Activated naive CD8-positive, alpha-beta T cell treated with anti-CD3 and anti-CD28 coated beads, Interleukin-2, amount 10 ng/mL, durations not matched to agents 7 days and 5 days (primary cell): Measurements from ENCODE around the gene RAD9A. TPM values are rescaled to one million over a fixed set of nuclear protein-coding genes. Genes with fewer than 3 reads are reported as not detected.
"Not testable (repeated sequence)": the region's sequence is repeated elsewhere in the genome, so short reads cannot be mapped to it uniquely, and the experiment has no call there.

Source experiments
- ATAC-seq: fragments of 150-1000 bp; cut with Tn5 transposase; one replicate; pipeline ENCODE4 v1.10.0; 2021; ENCODE audit warnings: low read depth, moderate library complexity
- POLR2A ChIA-PET: fragments of 350-600 bp; sonication (Branson Sonifier 250); formaldehyde crosslinking; loops from one replicate; lab custom pipeline; 2021; ENCODE audit warnings: antibody characterized with exemption; lab: Charles Lee
- DNase-seq: peaks from one replicate; pipeline ENCODE4 v3.0.0; 2021
- H3K27ac Mint-ChIP-seq: one replicate; pipeline ENCODE4 v1.8.0; 2022; ENCODE audit warnings: mild to moderate bottlenecking, mixed read lengths
- H3K27me3 Mint-ChIP-seq: one replicate; pipeline ENCODE4 v1.8.0; 2022; ENCODE audit warnings: mild to moderate bottlenecking, moderate library complexity, mixed read lengths
- H3K36me3 Mint-ChIP-seq: one replicate; pipeline ENCODE4 v1.8.0; 2021; ENCODE audit warnings: mild to moderate bottlenecking, mixed read lengths
- H3K4me1 Mint-ChIP-seq: one replicate; pipeline ENCODE4 v1.8.0; 2021; ENCODE audit warnings: mixed read lengths
- H3K4me3 Mint-ChIP-seq: one replicate; pipeline ENCODE4 v1.8.0; 2022; ENCODE audit warnings: mild to moderate bottlenecking, moderate library complexity, mixed read lengths
- H3K9me3 Mint-ChIP-seq: one replicate; pipeline ENCODE4 v1.8.0; 2021; ENCODE audit warnings: mixed read lengths
- total RNA-seq, 2 experiments: library from RNA; stranded (reverse); gene quantifications; one replicate each; pipeline ENCODE4 v1.2.3, GENCODE V29; 2021

Gene RAD9A
- total RNA-seq, 2 experiments from 2014 or later: 65.3 to 67.1 TPM

DNA sequence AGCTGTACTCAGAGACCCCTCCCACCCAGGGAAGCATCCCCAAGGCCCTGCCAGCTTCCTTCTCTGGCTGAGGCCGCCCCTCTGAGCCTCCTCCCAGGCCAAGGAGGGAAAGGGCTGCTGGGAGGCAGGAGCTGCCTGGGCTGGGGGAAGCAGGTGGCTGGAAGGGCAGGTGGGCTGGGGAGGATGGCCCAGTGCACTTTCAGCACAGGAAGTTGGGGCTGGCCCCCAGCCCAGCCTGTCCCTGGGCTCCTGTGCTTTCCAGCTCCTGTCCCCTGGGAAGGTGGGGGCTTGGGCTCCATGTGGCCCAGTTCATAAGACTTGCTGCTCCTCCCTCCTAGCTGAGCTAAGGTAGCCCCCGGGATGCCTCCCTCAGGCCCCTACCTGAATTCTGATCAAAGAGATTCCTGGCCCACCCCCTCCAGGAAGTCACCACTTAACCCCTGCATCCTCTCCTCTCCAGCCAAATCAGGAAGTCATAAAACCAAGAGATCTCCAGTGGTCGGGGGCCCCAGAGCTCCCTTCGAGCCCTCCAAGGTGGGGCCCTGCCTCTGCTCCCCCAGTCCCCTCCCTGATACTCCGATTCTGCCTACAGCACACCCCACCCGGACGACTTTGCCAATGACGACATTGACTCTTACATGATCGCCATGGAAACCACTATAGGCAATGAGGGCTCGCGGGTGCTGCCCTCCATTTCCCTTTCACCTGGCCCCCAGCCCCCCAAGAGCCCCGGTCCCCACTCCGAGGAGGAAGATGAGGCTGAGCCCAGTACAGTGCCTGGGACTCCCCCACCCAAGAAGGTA lies 5.0 kb downstream of the RAD9A start:
- ATAC-seq: peak; percentile 19
- Mint-ChIP-seq H3K9me3 (no peaks in the 10 kb centered on the region), H3K27me3 (no peaks in the 10 kb centered on the region), H3K27ac (peak overlapping the region; percentile 97), H3K4me3 (peak overlapping the region; percentile 80), H3K36me3 (peaks cover 29% of the 10 kb centered on the region), H3K4me1 (peaks cover 42% of the 10 kb centered on the region)
- POLR2A ChIA-PET: interaction anchor here (0.6 to 12.5 kb wide), 14 partner anchors 8 to 109 kb away, joined by 3 to 491 read pairs (median 6); partner anchors contain the start of genes CLCF1, POLD4, PTPRCAP and RPS6KB2
- peak; percentile 56 for DNase-seq

DNA sequence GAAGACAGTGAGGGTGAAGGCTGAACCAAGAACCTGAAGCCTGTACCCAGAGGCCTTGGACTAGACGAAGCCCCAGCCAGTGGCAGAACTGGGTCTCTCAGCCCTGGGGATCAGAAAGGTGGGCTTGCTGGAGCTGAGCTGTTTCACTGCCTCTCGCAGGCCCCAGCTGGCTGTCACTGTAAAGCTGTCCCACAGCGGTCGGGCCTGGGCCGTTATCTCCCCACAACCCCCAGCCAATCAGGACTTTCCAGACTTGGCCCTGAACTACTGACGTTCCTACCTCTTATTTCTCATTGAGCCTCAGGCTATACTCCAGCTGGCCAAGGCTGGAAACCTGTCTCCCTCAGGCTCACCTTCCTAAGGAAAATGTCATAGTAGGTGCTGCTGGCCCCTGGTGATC lies 5.8 kb downstream of the RAD9A start:
- H3K4me1 Mint-ChIP-seq: peaks cover 38% of the 10 kb centered on the region
- H3K27ac Mint-ChIP-seq: peak overlapping the region; percentile 81
- POLR2A ChIA-PET: interaction anchor here (0.8 to 12.5 kb wide), 6 partner anchors 11 to 88 kb away, joined by 3 to 491 read pairs (median 8); partner anchors contain the start of genes POLD4, PTPRCAP and RPS6KB2
- no peaks in the 10 kb centered on the region for H3K9me3 Mint-ChIP-seq
- no peaks in the 10 kb centered on the region for H3K27me3 Mint-ChIP-seq
- H3K4me3 Mint-ChIP-seq: peak overlapping the region; percentile 80
- ATAC-seq: no peak
- peaks cover 29% of the 10 kb centered on the region for H3K36me3 Mint-ChIP-seq
- DNase-seq: no peak

DNA sequence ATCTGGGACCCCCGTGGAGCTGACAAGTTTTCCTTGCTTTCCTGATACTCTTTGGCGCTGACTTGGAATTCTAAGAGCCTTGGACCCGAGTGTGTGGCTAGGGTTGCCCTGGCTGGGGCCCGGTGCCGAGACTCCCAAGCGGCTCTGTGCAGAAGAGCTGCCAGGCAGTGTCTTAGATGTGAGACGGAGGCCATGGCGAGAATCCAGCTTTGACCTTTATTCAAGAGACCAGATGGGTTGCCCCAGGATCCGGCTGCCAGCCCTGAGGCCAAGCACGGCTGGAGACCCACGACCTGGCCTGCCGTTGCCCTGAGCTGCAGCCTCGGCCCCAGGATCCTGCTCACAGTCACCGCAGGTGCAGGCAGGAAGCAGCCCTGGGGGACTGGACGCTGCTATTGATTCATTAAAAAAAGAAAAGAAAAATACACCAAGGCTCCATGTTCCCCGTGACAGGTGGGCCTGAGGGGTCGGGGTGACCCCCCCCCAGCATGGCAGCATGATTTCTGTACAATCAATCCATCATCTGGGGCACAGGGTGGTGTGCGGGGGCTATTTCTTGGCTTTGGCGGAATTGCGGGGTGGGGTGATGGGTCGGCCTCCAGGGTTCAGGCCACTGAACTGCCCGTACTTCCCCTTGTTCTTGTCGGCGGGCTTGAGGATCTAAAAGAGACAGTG lies 6.3 kb downstream of the RAD9A start:
- Mint-ChIP-seq H3K36me3 (peaks cover 29% of the 10 kb centered on the region), H3K27ac (peak overlapping the region; percentile 81), H3K4me3 (peak overlapping the region; percentile 80)

DNA sequence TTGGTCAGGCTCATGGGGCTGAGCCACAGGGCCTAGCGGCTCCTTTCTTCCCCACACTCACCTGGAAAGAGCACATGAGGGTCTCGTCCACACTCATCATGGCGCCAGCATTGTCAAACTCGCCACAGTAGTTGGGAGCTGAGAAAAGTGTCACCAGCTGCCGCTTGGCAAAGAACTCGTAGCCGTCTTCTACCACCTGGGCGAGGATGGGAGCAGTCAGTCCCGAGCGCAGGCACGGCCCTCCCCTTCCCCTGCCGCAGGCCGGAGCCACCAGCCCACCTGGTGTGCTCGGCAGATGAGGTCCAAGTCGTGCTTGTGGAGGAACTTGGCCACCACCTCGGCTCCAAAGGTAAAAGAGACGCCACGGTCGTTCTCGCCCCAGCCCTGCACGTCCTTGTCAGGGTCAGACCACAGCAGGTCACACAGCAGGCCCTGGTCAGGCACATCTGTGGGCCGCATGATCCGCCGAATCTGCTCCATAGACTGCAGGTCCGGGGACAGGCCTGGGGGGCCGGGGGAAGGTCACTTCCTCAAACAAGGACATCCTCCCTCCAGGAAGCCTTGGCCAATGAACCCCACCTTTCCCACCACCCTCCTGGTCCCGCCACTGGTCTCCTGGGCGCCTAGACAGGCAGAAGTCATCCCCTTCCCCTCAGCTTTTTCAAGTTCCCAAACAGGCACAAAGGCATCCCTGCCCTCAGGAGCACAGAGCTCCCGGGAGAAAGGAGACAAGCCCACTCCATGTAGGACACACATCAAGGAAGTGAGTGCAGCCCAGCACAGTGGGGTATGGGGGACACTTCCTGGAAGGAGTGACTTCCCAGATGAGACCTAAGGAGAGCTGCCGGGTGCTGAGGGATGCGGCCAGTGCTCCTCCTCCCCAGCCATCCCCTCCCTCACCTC lies 7.1 kb downstream of the RAD9A start:
- POLR2A ChIA-PET: interaction anchor here (0.6 to 12.5 kb wide), 8 partner anchors 9 to 86 kb away, joined by 3 to 491 read pairs (median 36); partner anchors contain the start of genes AIP, CARNS1, POLD4 and PTPRCAP
- Mint-ChIP-seq H3K27me3 (no peaks in the 10 kb centered on the region), H3K9me3 (no peaks in the 10 kb centered on the region), H3K27ac (peak overlapping the region; percentile 56), H3K36me3 (peaks cover 28% of the 10 kb centered on the region), H3K4me3 (peak overlapping the region; percentile 93), H3K4me1 (peaks cover 35% of the 10 kb centered on the region)
- no peak for ATAC-seq
- DNase-seq: no peak

More for the DNA sequence above, 6.3 kb downstream of the RAD9A start:
- no peaks in the 10 kb centered on the region for H3K9me3 Mint-ChIP-seq
- H3K27me3 Mint-ChIP-seq: no peaks in the 10 kb centered on the region
- POLR2A ChIA-PET: interaction anchor here (0.8 to 12.5 kb wide), 4 partner anchors 10 to 45 kb away, joined by 3 to 491 read pairs (median 24); partner anchors contain the start of genes POLD4, PTPRCAP and RPS6KB2
- DNase-seq (no peak), ATAC-seq (no peak)
- peaks cover 35% of the 10 kb centered on the region for H3K4me1 Mint-ChIP-seq

DNA sequence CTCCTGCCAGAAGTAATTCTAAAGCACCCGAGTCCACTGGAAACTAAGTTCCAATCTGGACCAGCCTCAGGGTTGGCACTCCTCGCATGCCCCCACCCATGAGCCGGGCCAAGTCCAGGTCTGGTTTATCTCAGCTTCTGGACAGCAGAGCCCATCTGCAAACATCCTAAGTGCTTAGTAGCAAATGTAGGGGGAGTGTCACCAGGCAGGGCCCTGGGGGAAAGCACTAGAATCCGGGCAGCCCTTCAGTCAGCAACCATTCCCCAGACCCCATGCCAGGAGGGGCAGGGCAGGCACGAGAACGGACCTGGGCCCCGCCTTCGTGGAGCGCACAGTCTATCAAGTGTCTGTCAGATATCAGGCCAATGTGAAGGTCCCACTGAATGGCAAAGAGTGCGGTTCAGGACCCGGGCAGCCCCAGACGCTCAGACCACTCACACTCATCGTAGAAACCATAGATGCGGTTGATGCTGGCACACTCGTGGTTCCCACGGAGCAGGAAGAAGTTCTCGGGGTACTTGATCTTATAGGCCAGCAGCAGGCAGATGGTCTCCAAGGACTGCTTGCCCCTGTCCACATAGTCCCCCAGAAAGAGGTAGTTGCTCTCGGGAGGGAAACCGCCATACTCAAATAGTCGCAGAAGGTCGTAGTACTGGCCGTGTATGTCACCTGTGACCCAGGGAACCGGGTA lies 8.6 kb downstream of the RAD9A start:
- no peak for ATAC-seq
- H3K27ac Mint-ChIP-seq: peak overlapping the region; percentile 84
- peak overlapping the region; percentile 93 for H3K4me3 Mint-ChIP-seq
- no peaks in the 10 kb centered on the region for H3K27me3 Mint-ChIP-seq
- H3K9me3 Mint-ChIP-seq: no peaks in the 10 kb centered on the region
- H3K36me3 Mint-ChIP-seq: peaks cover 37% of the 10 kb centered on the region
- H3K4me1 Mint-ChIP-seq: peaks cover 39% of the 10 kb centered on the region
- DNase-seq: no peak
- POLR2A ChIA-PET: interaction anchor here (1.2 to 12.5 kb wide), 14 partner anchors 8 to 113 kb away, joined by 3 to 491 read pairs (median 22); partner anchors contain the start of genes AIP, CARNS1, PITPNM1 and POLD4

DNA sequence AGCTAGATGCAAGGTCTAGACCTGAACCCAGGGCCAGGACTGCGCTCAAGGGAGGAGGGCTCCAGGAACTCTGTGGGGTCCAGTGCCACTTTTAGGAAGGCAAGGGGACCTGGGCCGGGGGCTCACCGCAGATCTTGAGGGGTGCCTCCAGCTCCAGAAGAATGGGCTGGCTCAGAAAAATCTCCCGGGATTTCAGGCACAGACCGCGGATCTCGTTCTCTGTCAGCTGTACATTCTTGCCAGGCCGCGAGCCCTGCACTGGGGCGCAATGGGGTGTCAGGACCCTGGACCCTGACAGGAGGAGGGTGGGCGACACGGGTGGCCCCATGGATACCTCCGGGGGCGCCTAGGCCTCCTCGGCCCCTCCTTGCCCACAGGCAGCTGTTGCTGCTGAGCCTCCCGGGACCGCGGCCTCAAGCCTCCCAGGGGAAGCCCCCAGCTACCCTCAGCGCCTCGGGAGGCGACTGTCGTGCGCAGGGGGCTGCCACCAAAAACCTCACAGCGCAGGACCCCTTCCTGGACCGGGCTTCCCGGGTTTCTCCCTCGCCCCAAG lies 9.2 kb downstream of the RAD9A start:
- peak overlapping the region; percentile 84 for H3K27ac Mint-ChIP-seq
- H3K4me3 Mint-ChIP-seq: peak overlapping the region; percentile 93
- ATAC-seq (no peak), DNase-seq (no peak)
- POLR2A ChIA-PET: interaction anchor here (0.8 to 12.5 kb wide), 24 partner anchors 8 to 1786 kb away, joined by 3 to 491 read pairs (median 7); partner anchors contain the start of genes AIP, CARNS1, CDK2AP2 and NUDT8
- peaks cover 39% of the 10 kb centered on the region for H3K4me1 Mint-ChIP-seq
- no peaks in the 10 kb centered on the region for H3K9me3 Mint-ChIP-seq
- H3K36me3 Mint-ChIP-seq: peaks cover 41% of the 10 kb centered on the region
- H3K27me3 Mint-ChIP-seq: no peaks in the 10 kb centered on the region

DNA sequence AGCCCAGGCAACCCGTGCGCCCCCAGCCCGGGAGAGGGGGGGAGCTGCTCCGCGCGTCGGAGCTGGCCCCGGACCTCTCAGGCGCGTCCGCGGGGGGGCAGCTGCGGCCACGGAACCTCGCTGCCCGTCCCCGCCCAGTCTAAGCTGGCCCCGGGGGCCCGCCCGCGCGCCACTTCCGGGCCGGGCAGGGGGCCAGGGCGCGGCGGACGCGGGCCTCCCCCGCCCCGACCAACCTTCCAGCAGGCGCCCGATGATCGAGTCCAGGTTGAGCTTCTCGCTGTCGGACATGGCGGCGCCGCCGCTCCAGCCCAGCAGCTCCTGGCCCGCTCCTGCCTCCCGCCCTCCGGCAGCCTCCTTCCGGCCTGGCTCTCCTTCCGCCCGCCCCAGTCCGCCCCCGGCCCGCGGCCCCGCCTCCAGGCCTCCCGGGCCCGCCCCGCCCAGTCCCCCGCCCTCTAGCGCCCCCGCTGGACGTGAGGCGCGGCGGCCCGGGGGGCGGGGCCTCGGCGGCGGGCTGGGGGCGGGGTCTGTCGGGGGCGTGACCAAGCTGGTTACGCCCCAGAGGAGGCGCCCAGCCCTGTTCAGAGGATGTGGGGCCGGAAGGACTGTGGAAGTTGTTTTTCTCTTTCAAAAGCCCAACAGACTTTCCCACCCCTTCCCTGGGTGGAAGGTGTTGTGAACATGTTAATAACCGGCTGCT lies 9.9 kb downstream of the RAD9A start, which contains the start of gene PPP1CA:
Gene PPP1CA (minus strand): TSS at position 364 of the 697 bp plus-strand sequence. CDS start 76 bp downstream, at position 288.
- Mint-ChIP-seq H3K27ac (peak within 1 kb of the TSS; percentile 95), H3K4me1 (peaks cover 40% of the 10 kb centered on the region), H3K4me3 (peak within 1 kb of the TSS; percentile 98), H3K36me3 (peaks cover 44% of the 10 kb centered on the region), H3K9me3 (no peaks in the 10 kb centered on the region), H3K27me3 (no peaks in the 10 kb centered on the region)
- POLR2A ChIA-PET: interaction anchor here (0.8 to 12.5 kb wide), 25 partner anchors 10 to 1787 kb away, joined by 3 to 491 read pairs (median 5); partner anchors contain the start of genes AIP, CARNS1, CDK2AP2 and NUDT8
- peak; percentile 55 for ATAC-seq
- peak; percentile 98 for DNase-seq

DNA sequence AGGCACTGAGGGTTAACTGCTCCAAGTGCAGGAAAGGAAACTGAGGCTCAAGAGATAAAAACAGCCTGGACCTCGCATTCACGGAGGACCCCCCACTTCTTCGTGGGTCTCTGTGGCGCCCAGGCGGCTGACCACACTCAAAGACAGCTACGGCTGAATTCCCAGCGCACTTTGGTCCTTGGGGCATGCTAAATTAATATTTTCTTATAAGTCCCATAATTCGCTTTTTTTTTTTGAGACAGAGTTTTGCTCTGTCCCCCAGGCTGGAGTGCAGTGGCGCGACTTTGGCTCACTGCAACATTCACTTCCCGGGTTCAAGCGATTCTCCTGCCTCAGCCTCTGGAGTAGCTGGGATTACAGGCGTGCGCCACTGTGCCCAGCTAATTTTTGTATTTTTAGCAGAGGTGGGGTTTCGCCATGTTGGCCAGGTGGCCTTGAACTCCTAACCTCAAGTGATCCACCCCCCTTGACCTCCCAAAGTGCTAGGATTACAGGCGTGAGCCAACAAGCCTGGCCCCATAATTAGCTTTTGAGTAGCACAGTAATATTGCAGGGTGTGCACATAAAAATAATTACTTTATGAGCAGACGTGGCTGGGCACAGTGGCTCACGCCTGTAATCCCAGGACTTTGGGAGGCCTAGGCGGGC lies 10.5 kb downstream of the RAD9A start:
- Mint-ChIP-seq H3K4me1 (peaks cover 40% of the 10 kb centered on the region), H3K36me3 (peaks cover 47% of the 10 kb centered on the region), H3K4me3 (peak overlapping the region; percentile 98), H3K27ac (peak overlapping the region; percentile 95)
- H3K9me3 Mint-ChIP-seq, DNase-seq, ATAC-seq, H3K27me3 Mint-ChIP-seq: not testable (repeated sequence)
- POLR2A ChIA-PET: interaction anchor here (0.7 to 12.5 kb wide), 24 partner anchors 11 to 1788 kb away, joined by 3 to 491 read pairs (median 7); partner anchors contain the start of genes AIP, CARNS1, CDK2AP2 and PITPNM1

DNA sequence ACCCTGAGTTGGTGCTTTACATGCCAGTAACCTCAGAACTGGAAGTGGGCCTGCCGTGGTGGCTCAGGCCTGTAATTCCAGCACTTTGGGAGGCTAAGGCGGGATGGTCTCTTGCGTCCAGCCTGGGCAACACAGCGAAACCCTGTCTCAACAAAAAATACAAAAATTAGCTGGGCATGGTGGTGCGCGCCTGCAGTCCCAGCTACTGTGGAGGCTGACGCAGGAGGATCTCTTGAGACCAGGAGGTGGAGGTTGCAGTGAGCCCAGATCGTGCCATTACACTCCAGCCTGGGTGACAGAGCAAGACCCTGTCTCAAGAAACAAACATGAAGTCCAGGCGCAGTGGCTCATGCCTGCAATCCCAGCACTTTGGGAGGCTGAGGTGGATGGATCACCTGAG lies 11.3 kb downstream of the RAD9A start:
- peak overlapping the region; percentile 98 for H3K4me3 Mint-ChIP-seq
- POLR2A ChIA-PET: interaction anchor here (0.6 to 12.5 kb wide), 21 partner anchors 8 to 1078 kb away, joined by 3 to 491 read pairs (median 9); partner anchors contain the start of genes AIP, ANKRD13D, CARNS1 and CDK2AP2
- H3K9me3 Mint-ChIP-seq, DNase-seq, H3K27me3 Mint-ChIP-seq, ATAC-seq: not testable (repeated sequence)
- H3K36me3 Mint-ChIP-seq: peaks cover 44% of the 10 kb centered on the region
- peaks cover 40% of the 10 kb centered on the region for H3K4me1 Mint-ChIP-seq
- peak overlapping the region; percentile 95 for H3K27ac Mint-ChIP-seq

DNA sequence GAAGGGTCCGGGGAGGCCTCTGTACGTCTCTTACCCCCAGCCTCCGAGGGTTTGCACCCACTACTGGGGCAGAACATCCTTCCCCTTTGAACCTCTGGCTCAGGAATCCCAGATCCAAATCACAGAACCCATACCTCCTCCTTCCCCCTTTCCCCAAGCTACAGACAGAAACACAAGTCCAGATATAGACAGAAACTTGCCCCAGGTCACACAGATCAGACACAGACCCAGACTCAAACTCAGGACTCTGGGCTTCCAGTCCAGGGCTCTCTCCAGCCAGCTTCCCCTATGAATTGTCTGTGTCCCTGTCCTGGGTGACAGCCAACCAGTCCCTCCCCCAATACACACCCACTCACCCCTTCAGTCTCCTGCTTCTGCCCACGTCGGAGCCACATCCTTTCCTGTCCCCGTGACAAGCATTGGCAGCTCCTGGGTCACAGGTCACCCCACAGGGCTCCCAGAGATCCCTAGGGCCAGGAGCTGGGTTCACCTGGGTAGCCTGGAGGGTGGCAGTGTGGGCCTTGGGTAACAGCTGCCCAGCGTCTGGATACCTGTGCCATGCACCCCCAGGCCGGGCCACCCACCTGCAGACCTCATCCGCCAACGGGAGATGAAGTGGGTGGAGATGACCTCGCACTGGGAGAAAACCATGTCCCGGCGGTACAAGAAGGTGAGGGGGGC lies 12.9 kb downstream of the RAD9A start:
- no peaks in the 10 kb centered on the region for H3K27me3 Mint-ChIP-seq
- H3K27ac Mint-ChIP-seq: peak overlapping the region; percentile 95
- no peaks in the 10 kb centered on the region for H3K9me3 Mint-ChIP-seq
- ATAC-seq (peak; percentile 2), DNase-seq (peak; percentile 66)
- peaks cover 46% of the 10 kb centered on the region for H3K4me1 Mint-ChIP-seq
- POLR2A ChIA-PET: interaction anchor here (0.6 to 12.5 kb wide), 17 partner anchors 8 to 256 kb away, joined by 3 to 491 read pairs (median 7); partner anchors contain the start of genes AIP, CARNS1, CDK2AP2 and CORO1B
- peaks cover 43% of the 10 kb centered on the region for H3K36me3 Mint-ChIP-seq
- H3K4me3 Mint-ChIP-seq: peak overlapping the region; percentile 98
